Measurements from ENCODE around the gene TMPRSS3.

DNA sequence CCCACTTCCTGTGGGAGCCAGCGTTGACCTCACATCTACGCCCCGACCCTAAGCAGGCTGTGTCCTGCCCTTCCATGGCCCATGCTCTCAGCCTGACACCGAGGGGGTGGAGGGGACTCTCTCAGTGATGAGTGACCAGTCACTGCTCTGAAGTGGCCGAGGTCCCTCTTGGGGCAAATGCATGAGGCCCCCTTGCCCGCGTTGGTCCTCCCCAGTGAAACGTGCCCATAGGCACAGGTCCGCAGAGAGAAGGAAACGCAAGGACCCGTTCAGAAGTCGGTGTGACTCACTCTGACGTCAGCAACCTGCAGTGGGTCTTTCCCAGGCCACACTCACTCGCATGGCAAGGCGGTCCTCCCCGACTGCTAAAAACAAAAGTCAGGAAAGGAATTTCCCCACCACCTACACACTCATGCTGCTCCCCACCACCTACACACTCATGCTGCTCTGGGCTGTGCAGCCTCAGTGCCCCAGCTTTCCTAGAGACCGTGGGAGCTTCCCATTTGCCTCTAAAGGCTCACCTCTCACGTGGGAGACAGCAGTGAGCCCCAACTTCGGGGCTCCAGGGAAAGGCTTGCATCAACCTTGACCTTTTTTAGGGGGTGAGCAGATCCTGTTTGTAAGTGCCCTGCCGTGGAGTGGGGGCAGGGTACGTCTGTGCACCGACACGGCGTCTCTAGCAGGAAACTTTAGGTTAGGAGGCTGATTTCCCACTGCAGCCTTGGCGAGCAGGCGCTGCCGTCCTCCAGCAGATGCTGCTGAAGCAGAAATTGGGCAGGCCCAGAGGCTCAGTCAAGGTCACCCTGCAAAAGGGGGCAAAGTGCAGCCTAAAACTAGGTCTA lies 19.3 kb upstream of the TMPRSS3 start:
- TF ChIP-seq, protein P1, sequence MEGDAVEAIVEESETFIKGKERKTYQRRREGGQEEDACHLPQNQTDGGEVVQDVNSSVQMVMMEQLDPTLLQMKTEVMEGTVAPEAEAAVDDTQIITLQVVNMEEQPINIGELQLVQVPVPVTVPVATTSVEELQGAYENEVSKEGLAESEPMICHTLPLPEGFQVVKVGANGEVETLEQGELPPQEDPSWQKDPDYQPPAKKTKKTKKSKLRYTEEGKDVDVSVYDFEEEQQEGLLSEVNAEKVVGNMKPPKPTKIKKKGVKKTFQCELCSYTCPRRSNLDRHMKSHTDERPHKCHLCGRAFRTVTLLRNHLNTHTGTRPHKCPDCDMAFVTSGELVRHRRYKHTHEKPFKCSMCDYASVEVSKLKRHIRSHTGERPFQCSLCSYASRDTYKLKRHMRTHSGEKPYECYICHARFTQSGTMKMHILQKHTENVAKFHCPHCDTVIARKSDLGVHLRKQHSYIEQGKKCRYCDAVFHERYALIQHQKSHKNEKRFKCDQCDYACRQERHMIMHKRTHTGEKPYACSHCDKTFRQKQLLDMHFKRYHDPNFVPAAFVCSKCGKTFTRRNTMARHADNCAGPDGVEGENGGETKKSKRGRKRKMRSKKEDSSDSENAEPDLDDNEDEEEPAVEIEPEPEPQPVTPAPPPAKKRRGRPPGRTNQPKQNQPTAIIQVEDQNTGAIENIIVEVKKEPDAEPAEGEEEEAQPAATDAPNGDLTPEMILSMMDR (IDR thresholded peaks at IDR 0.05), result no peak
- TF ChIP-seq POLR2AphosphoS5 (IDR thresholded peaks at IDR 0.05), result no peak
